Hepatic stellate cell (primary cell): ENCODE results near the gene TESK1.
A peak's percentile ranks its signal among the peaks of the same experiment; 100 is the strongest.

Source experiments
- DNase-seq: peaks from one replicate; pipeline ENCODE4 v3.0.0; 2011; ENCODE audit warnings: low spot score

The TESK1 gene

DNA sequence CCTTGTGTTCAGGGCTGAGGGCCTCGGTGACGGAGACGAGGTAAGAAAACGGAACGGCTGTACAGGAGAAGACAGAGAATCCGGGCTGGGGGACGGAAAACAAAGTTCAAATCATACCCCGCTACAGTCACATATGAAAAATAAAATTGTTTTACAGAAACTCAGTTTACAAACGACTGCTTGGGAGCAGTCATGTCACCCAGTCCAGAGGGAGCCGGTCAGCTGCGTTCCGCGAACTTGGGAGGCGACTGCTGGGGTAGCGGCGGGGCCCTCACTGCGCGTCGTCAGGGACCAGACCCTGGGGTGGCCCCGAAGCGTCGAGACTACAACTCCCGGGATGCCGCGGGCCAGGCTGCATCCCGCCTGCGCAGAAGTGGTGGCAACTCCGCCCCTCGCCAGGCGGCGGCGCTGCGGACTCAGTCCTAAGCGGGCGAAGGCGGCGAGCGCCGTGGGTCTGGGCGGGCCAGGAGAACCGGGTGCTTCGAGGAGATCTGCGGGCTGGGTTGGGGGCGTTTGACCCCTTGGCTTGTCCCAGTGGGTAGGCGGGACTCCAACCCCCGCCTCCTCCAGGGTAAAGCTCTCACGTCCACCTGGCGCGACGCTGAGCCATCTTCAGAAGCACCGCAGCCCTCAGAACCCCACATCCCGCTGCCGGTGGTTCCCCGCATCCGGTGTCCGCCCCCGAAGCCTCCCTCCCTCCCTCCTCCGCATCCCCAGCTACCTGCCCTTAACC, 41.6 kb downstream of the TESK1 start:
- DNase-seq, result peak; percentile 93

DNA sequence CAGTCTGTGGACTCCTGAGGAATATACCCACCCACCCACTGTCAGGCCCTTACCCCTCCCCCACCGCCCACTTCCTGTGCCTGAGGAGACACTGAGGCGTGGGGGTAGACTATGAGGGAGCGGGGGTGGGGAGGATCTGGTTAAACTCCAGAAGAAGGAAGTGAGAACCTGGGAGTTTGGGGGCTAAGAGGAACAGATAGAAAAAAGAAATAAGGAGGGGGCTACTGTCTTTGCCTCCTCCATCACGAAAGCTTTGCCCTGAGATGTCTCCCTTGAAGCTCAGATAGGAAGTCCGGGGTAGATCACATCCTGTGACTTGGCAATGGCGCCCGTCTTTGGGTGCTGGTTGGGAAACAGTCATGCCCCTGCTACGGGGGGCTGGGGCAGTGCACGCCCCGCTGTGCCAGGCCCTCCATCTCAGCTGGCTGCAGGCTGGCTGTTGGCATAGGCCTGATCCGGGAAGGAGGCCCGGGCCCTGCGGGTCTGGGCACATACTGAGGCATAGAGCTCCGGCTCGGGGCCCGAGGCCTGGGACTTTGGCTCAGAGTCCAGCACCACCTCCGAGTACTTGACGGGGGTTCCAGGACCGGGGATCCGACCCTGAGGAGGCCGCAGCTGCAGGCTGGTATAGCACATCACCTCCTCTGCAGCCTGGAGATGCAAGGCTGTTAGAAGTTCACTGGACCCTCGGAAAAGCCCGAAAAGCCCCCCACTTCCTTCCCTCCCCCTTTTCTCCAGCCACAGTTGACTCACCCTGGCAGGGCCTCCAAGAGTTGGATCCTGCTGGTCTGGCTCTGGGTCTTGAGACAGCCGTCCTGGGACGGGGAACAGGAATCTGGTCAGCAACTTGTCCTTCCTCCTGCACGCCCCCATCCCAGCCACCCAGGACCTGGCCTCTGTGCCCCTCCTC, 44.6 kb downstream of the TESK1 start:
- no peak for DNase-seq

DNA sequence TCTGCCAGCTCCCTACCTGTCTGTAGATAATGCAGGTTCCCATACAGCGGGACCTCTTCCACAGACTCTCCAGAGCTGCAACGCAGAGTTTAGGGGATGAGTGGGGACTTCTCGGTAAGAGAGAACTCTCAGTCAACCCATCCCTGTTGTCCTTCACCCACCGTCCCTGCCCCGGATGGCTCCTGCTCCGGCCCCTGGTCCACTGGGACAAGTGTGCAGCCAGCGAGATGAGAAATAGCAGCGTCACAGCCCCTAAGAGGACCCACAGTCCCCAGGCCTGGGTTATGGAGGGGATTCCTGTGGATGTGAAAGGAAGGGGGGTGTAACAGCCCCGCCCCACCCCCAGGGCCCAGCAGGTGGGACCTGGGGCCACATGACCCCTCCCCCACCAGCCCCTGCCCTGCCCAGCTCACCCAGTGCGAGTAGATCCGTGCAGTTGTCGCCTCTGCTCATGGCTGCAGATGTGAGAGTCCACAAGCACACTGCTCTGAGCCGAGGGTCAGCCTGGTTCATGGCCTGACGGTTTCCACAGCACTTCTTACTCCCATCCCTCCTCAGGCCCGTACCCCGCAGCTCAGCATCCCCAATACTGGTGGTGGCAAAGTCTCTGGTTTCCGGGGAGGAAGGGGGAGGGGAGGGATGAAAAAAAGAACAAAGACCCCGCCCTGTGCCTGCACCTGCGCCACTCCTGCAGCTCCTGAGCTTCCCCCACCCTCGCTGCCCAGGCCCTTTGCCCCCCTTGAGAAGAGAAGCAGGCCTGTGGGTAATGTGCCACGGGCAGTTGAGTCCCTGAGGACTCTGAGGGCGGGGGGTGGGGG, 45.5 kb downstream of the TESK1 start, which contains the start of gene SIT1:
TSS of gene SIT1 (minus strand) at position 591 of the 818 bp plus-strand sequence. CDS start at position 513, 78 bp downstream.
- DNase-seq, result no peak

DNA sequence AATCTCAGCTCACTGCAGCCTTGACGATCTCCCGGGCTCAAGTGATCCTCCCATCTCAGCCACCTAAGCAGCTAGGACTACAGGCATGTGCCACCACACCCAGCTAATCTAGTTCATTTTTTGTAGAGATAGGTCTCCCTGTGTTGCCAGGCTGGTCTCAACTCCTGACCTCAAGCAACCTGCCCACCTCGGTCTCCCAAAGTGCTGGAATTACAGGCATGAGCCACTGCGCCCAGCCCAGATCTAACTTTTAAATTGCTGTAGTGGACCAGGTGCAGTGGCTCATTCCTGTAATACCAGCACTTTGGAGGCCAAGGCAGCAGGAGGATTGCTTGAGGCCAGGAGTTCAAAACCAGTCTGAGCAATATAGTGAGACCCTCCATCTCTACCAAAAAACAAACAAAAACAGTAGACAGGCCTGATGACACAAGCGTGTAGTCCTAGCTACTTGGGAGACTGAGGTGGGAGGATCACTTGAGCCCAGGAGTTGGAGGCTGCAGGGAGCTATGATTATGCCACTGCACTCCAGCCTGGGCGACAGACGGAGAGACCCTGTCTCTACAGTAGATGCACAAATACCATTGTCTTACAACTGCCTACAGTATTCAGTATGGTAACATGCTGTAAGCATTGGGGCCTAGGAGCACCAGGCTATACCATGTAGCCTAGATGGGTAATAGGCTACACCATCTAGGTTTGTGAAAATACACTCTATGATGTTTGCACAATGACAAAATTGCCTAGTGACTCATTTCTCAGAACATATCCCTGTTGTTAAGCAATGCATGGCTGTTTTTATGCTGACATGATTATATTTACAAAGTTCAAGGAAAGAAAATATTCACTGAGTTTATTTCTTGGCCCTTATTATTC, 47.1 kb downstream of the TESK1 start:
- DNase-seq, result no peak

DNA sequence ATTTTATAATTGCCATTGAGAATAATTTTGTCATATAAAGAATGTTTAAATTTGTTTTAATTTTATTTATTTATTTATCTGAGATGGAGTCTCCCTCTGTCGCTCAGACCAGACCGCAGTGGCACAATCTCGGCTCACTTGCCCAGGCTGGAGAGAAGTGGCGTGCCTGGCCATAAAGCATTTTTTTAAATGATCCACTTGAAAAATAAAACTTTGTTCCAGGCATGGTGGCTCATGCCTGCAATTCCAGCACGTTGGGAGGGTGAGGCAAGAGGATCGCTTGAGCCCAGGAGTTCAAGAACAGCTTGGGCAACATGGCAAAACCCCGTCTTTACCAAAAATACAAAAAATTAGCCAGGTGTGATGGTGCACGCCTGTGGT, 47.8 kb downstream of the TESK1 start:
- DNase-seq, result no peak

DNA sequence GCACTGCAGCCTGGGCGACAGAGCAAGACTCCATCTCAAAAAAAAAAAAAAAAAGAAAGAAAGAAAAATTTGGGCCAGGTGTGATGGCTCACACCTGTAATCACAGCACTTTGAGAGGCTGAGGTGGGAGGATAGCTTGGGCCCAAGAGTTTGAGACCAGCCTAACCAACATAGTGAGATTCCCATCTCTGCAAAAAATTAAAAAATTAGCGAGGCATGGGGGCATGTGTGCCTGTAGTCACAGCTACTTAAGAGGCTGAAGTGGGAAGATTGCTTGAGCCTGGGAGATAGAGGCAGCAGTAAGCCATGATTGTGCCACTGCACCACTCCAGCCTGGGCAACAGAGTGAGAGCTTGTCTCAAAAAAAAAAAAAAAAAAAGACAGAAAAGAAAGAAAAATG, 48.5 kb downstream of the TESK1 start:
- no peak for DNase-seq

DNA sequence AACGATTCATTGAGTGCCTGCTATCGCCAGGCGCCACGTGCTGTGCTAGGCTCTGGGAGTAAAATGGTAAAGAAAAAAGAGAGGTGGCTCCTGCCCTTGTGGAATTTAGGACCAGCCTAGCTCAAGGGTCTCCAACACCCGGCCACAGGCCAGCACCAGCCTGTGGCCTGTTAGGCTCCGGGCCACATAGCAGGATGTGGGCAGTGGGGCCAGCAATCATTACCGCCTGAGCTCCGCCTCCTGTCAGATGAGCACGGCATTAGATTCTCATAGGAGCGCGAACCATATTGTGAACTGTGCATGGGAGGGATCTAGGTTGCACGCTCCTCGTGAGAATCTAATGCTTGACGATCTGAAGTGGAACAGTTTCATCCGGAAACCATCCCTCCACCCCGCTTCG, 51.3 kb downstream of the TESK1 start:
- DNase-seq, result no peak

DNA sequence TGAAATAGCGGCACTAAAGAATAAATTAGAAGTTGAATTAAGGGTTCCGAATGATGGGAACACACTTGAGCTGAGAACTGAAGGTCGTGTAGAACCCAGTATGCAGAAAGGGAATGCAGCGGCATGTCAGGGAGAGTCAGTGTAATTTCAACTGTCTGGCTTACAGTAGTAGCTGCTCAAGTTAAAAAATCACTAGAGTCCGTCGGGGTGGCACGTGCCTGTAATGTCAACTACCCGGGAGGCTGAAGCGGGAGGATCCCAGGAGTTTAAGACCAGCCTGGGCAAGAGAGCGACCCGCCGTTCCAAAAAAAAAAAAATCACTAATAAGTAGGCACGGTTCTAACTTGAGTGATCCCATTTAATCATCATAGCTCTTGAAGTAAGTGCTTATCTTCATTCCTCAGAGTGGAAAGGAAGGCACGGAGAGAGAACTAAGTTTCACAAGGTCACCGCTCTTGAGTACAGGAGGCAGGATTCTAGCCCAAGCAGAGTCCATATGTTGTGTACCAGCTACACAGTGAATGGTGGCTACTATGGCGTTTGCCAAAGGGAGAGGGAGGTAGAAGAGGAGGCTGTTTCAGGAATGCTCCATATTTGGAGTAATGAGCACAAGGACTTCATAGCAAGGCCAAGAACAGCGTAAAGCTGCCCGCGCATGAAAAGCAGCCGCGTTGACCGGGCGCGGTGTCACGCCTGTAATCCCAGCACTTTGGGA, 51.9 kb downstream of the TESK1 start:
- DNase-seq, result no peak

DNA sequence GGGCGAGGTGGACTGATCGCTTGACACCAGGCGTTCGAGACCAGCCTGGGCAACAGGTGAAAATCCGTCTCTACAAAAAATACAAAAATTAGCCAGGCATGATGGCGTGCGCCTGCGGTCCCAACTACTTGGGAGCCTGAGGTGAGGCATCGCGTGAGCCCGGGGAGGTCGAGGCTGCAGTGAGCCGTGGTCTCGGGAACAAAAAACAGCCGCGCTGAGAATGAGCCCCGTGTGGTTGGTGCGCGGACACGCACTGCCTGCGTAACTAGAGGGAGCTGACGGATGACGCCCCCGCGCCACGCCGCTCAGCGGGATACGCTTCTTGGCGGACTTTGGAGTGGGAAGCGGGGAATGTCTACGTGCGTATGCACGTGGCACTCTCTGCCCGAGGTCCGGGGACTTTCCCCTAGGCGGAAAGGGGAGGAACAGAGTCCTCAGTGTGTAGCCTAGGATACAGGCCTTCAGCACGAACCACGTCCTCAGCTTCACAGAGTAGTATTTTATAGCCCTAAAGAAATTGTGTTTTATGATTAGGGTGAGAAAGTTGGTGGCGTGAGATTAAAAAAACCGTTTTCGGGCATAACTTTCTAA, 52.6 kb downstream of the TESK1 start, which contains the start of gene RMRP:
TSS of gene RMRP (minus strand) at position 474 of the 591 bp plus-strand sequence.
- DNase-seq, result peak; percentile 97

DNA sequence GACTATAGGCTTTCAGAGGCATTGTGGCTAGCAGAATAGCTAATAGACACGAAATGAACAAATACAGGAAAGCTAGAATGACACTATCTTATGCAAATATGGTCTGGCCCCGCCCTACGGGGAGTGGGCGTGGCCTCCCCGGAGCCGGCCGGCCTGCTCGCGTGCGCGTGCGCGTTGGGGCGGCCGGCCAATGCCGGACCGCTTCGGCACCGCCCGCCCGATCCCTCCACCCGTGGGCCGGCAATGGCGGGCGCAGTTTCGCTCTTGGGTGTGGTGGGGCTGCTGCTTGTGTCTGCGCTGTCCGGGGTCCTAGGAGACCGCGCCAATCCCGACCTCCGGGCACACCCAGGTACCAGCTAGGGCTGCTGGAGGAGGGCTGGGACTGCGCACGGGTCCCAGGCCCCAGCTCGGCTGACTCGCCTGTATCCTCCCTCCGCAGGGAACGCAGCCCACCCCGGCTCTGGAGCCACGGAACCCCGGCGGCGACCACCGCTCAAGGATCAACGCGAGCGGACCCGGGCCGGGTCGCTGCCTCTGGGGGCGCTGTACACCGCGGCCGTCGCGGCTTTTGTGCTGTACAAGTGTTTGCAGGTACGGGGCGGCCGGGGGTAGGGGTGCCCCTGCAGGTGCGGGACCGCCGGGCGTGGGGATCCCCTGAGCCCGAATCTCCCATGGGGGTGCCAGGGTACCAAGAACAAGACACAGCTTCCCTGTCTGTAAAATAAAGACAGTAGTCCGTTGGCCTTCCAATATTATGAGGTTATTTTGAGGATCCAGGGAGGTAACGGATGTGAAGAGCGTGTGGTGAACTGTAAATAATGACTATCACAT, 53.3 kb downstream of the TESK1 start, which contains the start of gene CCDC107:
TSS of gene CCDC107 (plus strand) at position 156 of the 831 bp plus-strand sequence. CDS start at position 244, 88 bp downstream.
- DNase-seq, result peak; percentile 94

DNA sequence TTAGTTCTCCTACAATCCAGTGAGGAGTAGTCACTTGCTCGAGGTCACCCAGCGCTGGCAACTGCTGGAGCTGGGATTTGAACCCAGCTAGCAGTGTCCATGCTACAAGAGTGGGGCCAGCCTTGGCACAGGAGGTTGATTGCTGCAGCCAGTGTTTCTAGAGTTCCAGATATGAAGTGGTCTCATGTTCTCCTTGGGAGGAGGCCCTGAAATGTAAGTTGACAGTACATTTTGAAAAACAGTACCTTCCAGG, 53.8 kb downstream of the TESK1 start:
- DNase-seq, result no peak

DNA sequence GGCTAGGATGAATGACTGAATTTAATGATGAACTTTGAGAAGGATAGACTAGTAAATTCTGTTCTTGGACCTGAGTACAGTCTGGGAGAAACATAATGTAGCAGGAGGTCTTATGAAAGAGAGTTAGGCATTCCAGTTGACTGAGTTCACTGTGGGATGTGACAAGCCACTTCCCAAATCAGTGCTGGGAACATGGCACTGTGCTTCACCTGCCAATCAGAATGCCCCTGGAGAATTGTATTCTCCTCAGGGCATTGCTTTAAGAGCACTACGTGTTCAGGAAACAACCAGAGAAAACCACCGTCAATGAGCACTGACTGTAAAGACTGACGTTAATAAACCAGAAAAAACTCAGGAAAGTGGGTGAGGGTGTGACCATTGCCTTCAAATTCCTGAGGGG, 54.3 kb downstream of the TESK1 start:
- peak; percentile 81 for DNase-seq
